ENCODE results near the gene DCANP1.

- TF ChIP-seq, protein P1, sequence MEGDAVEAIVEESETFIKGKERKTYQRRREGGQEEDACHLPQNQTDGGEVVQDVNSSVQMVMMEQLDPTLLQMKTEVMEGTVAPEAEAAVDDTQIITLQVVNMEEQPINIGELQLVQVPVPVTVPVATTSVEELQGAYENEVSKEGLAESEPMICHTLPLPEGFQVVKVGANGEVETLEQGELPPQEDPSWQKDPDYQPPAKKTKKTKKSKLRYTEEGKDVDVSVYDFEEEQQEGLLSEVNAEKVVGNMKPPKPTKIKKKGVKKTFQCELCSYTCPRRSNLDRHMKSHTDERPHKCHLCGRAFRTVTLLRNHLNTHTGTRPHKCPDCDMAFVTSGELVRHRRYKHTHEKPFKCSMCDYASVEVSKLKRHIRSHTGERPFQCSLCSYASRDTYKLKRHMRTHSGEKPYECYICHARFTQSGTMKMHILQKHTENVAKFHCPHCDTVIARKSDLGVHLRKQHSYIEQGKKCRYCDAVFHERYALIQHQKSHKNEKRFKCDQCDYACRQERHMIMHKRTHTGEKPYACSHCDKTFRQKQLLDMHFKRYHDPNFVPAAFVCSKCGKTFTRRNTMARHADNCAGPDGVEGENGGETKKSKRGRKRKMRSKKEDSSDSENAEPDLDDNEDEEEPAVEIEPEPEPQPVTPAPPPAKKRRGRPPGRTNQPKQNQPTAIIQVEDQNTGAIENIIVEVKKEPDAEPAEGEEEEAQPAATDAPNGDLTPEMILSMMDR (IDR thresholded peaks at IDR 0.05) = no peak
- no peak for TF ChIP-seq POLR2A (IDR thresholded peaks at IDR 0.05)
These were observed 533 bp downstream of the DCANP1 start for GRCh38 chr5:135446615-135447014.

Measured in heart left ventricle (tissue), 13 donors.